Measurements from ENCODE around the gene BCL2L1.
"Not testable (repeated sequence)": the region's sequence is repeated elsewhere in the genome, so short reads cannot be mapped to it uniquely, and the experiment has no call there.

The BCL2L1 gene

DNA sequence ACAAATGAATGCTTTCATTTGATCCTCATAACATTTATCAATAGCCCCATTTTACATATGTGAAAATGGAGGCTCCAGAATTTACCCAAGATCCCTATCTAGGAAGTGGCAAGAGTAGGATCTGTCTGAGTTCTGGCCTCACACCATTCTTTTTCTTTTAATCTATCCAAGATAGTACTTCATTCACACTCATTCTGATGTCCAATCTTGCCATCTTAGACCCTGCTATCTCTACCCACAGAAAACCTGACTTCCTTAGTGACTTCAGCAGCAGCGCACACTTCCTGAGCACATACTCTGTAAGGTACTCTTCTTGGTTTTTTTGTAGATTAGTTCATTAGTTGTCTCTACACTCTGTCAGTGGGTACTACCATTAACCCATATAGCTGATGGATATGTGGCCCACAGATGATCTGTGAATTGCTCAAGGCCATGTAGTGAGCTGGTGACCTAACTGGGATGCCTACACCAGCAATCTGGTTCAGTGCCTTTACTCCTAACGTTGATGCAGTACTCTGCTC lies 48.7 kb downstream of the BCL2L1 start:
- no peak for DNase-seq

DNA sequence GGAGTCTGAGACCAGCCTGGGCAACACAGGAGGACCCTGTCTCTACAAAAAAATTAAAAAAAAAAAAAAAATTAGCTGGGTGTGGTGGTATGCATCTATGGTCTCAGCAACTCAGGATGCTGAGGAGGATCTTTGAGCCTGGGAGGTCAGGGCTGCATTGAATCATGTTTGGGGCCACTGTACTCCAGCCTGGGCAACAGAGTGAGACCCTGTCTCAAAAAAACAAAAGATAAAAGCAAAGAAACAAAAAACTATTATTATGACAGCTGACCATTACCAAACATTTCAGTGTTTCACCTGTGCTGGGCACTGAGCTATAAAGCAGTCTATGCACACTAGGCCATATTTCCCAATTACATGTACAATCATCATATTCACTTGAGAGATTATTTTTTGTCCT lies 49.2 kb downstream of the BCL2L1 start:
- DNase-seq: no peak

DNA sequence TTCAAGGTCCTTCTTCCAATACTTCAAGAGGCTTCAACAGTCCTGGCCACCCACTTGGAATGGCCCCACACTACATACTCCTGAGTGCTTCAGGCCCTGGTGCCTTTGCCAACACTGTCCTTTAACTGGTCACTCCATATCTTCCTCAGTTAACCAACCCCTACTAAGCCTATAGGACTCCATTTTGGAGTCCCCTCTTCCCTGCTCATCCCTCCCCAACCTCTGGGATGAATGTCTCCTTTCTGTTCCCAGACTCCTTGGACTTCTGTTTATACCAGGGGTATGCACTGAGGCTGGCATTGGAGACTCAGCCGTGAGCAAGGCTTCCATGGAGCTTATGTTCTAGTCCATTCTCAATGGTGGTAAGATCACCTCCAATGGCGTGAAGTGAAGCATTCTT lies 51.3 kb downstream of the BCL2L1 start:
- no peak for DNase-seq

DNA sequence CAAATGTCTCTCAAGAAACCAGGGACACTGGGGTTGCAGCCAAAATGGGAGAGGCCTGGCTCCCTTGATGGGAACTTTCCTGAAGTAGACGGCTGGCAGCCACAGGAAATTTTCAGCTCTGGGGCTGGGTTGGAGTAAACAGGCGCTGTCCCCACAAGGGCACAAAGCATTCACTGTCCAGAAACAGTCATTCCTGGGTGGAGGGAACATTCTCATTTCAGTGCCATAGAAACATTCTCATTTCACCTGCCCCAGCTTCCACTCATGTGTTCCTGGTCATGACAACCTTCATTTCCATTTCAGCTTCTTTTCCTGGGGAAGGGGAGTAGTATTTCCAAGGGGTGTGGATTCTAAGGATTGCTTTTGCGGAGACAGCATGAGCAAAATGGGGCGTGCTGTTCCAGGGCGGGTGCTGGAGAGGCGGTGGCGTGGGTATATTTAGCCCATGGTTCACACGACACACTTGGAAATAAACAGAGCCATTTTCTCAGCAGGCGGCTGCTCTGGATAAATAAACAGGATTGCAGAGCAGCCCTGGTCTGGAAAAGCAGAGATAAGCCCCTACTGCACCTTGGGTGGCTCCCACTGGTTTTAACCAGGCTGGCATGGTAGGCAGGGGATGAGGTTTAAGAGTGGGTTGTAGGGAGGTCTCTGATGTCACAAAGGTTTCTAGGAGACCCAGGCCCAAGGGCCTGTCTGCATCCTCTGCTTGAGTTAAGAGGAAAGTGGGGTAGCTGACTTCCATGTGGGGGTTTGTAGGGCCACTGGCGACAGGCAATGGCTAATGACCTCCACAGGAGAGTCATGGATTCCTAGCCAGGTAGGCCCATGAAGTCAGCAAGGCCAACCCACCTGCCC lies 52.1 kb downstream of the BCL2L1 start:
- no peak for DNase-seq

DNA sequence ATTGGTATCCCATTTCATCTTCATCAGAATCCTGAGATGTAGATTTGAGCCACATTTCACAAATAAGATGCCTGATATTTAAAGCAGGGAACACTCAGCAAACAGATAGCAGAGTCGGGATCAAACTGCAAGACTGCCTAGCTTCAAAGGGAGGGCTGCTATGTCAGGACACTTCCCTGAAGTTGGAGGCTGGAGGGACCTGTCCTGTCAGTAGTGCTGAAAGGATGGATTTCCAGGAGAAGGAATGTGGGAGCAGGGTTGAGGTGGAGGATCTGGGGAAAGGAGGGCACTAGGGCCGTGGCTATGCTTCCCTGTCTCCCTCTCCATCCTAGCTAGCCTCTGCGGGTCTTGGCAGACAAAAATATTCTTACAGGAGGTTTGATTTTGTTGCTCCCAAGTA lies 52.8 kb downstream of the BCL2L1 start:
- no peak for DNase-seq

DNA sequence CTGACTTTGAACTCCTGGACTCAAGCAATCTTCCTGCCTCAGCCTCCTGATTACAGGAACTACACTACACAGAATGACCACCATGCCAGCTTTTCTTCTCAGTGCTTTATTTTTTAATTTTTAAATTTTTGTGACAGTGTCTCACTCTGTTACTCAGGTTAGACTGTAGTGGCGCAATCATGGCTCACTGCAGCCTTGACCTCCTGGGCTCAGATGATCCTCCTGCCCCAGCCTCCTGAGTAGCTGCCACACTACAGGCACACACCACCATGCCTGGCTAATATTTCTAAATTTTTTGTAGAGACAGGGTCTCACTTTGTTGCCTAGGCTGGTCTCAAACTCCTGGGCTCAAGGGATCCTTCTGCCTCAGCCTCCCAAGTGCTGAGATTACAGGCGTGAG lies 53.7 kb downstream of the BCL2L1 start:
- not testable (repeated sequence) for DNase-seq

DNA sequence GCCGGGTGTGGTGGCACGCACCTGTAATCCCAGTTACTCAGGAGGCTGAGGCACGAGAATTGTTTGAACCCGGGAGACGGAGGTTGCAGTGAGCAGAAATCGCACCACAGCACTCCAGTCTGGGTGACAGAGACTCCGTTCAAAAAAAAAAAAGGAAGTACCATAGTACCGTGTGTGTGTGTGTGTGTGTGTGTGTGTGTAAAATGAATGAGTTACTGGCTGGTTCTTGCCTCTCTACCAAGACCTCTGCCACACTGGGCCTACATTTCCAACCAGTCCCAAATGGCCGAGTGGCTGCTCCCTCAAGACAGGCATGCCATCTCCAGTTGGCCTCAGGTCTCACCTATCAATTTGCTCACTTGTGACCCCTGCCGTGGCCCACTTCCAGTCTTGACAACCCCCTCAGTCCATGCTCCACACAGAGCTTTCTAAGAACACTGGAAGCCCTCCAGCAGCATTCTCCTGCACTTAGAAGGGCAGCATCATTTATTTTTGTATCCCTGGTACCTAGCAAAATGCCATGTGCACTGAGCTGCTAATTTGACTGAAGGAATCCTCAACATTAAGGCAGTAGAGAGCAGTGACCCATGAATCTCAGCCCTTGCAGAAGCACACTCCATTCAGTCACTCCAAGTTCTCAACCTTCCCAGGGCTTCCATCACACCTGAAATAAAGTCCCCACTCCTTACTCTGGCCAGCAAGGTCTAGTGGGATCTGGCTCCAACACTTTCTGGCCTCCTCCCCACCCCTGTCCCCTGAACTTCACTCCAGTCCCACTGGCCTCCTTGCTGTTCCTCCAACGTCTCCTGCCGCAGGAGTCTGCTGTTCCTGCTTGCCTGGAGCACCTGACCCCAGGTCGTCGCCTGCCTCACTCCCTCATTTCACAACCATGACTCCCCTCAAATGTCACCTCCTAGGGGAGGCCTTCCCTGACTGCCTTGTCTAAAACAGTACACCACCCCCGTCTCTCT lies 55.1 kb downstream of the BCL2L1 start:
- DNase-seq: no peak

DNA sequence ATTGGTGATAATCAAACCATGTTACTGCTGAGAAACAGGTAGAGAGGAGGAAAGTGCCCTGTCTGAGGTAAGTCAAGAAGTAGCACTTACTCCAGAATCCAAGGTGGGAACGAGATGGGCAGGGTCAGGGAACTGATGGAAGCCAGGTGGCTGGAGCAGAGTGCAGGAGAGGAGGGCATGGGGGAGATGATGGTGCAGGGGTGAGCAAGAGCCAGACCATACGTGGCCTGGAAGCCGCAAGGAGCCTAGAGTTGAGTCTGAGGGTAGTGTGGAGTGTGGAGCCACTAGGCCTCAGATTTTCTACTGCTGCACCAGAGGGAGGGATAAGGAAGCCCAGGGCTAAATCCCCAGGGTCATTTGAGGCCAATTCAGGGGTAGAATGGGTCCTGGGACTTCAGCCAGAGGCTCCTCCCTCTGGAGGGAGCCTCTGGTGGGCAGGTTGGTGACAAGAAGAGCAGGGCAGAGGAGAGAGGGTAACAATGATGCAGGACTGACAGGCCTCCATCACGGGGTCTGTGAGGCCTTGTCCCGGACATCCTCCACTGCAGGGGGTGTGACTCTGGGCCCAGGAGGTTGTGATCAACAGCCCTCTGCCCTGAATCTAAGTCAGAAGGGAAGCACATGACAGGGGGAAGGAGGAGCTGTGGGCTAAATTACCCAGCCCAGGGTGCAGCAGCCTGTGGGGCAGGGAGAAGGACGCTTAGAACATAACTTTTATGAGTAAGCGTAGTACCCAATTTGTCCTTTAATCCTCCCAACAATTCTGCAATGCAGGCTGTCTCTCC lies 56.2 kb downstream of the BCL2L1 start:
- DNase-seq: no peak

DNA sequence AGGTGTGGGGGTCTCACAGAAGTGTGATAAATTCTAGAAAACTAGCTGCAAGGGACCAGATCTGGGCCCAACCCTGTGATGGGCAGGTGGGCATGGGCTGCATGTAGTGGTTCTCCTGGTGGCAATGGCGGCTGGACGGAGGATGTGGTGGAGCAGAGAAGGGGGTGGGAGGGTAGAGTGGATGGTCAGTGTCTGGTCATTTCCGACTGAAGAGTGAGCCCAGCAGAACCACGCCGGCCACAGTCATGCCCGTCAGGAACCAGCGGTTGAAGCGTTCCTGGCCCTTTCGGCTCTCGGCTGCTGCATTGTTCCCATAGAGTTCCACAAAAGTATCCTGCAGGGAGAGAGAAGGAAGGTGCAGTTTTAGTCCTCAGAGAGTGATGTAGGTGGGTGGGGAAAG lies 56.9 kb downstream of the BCL2L1 start:
- no peak for DNase-seq

DNA sequence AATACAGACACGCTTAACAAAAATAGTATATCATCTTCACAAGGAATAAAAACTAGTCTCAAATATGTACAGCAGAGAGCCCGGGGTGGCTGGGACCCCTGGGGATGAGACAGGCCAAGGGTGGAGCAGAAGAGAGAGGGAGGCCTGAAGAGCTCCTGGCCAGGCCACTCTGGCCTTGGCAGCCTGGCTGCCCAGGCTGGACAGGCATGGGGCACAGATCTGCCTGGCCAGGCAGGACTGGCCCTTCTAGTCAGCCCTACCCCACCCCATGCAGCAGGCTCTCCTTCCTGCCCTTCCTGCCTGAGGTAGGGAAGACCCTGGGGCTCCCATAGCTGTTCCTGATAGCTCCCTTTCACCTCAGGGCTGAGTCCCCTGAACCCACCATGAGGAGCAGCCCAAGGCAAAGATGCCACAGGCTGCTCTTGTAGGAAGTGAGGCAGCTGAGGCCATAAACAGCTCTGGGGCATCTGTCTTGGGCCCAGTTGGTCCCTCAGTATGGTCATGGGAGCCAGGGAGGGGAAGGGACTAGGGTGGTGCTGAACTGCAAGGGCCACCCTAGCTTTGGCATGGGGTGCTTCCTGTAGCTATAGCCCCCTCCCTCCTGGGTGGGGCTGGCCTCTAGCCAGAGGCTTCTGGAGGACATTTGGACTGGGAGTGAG lies 57.8 kb downstream of the BCL2L1 start:
- DNase-seq: no peak

DNA sequence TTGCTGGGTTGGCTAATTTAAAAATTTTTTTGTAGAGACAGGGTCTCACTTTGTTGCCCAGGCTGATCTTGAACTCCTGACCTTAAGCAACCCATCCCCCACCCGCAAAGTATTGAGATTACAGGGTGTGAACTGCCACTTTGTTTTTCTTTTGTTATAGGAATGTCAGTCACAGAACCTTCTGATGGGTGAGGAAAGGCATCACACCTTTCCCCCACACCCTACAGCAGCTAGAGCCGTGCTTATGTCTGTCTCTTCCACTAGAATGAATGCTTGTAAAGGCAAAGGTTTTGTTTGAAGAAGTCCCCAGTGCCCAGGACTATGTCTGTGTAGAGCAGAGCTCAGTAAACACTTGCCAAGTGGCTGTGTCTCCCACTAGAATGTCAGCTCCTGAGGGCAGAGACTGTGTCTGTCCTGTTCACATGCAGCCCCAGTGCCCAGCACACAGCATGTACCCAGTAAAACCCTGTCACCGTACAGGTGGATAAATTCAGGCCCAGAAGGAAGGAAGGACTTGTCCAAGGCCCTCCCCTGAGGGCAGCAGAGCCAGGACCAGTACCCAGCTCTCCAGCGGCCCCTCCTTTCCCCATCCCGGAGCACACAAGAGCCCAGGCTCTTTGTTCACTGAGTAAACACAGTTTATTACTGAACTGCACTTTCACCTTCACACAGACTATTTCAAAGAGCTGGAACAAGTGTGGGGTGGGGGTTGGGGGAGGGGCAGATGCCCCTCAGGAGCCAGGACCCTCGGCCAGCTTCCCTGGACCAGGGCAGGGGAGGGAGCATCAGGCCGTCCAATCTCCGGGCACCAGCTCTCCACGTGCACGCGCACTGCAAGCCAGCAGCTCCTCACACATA lies 58.6 kb downstream of the BCL2L1 start:
- DNase-seq: no peak

DNA sequence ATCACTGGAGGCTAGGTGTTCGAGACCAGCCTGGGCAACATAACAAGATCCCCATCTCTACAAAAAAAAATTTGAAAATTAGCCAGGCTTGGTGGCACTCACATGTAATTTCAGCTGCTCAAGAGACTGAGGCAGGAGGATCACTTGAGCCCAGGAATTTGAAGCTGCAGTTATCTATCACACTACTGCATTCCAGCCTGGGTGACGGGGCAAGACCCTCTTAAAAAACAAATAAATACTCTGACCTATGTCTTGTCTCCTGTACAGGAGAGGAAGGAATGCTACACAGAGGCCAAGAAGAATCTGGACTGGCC lies 59.2 kb downstream of the BCL2L1 start:
- DNase-seq: no peak

DNA sequence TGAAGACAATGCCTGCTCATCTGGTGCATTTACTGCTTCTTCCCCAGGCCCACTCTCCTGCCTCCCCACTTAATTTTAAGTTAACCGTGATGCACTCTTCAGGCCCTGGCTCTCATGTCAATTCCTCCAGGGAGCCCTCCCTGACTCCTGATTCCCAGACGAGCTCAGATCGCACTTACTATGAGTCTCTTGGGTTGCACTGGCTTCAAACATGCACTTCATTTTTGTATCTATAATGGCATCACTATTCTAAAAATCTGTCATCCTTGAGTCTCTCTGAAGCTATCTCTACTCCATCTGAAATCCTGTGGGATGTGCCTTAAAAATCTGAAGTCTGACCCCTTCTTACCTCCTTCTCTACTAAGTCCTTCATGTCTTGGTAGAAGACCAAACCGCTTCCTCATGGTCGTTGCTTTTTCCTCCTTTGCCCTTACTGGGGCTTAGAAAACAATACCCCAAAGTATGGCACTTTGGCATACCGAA lies 60.3 kb downstream of the BCL2L1 start:
- DNase-seq: no peak

DNA sequence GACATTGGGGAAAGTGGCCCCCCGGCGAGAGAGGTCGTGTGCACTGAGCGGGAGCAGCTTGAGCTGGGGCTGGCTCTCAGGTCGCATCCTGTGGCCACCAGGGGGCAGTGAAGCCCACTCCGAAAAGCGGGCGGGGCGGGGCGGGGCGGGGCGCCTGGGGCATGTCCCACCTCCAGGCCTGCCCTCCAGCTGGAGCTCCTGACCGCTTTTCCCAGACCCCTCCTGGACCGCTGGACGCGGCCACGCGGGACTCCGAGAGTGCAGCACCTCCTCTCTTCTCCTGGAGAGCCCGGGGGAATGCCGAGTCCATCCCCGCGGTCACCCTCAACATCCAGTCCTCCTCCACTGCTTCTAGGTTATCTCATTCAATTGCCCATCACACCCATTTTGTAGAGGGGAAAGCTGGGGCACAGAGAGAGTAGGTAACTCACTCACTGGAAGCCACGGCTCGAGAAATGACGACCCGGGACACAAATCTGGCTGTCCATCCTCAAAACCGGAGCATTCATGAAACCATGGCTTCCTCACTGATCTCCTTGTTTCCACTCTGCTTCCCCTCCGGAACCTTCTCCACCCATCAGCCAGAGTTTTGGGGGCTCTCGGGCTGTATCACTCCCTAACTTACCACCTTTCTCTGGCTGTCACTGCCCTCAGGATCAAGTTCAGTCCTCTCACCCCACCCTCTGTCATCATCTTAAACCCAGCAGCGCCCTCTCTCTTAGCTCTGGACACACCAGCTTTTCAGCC lies 60.9 kb downstream of the BCL2L1 start:
- peak; percentile 79 for DNase-seq

DNA sequence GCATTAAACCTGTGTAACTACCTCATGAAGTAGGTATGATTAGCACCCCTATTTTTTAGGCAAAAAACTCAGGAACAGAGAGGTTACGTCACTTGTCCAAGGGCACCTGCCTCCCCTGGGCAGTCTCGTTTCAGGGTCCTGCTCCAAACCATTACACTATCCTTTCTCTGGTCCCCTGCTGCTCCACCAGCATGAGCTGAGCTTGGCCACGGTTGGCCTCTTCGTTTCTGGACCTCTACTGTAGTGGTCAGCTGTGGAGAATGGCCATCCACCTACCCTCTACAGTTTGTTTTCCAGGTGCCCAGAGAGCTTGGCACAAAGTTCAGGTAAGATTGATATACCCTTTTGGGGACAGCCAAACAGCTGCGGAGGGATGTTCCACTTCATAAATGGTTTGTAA lies 68.1 kb downstream of the BCL2L1 start:
- DNase-seq: no peak

DNA sequence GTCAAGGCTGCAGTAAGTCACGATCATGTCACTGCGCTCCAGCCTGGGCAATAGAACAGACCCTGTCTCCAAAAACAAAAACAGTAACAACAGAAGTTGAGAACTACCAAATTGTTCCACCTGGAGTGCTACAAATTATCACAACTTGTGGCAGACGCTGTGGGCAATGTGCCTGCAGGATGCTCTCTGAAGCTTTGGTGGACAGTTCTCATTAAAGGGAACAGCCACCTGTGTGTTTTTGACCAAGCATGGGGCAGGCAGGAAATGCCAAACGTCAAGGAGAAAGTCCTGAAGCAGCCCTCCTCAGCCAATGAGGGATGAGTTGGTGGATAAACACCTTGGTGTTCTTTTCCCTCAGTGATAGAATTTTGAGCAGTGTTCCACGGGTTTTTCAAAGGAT lies 69.1 kb downstream of the BCL2L1 start:
- no peak for DNase-seq

DNA sequence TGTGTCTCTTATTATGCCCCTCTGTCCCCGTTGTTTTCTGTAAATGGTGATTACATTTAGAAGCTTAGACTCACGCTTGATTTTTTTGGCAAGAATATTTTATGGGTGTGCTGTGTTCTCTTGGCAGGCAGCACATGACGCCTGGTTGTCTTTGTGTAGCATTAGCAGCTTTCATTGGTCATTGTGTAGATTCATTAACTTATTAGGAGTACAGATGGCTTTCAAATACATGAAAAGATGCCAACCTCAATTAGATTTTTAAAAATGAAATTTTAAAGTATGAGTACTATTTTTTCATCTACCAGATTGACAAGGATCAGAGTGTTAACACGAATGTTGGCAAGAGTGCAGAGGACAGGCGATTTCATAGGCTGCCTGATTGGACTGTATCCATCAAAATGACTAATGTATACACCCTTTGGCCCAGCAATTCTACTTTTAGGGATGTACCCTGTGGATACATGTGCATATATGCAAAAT lies 69.7 kb downstream of the BCL2L1 start:
- DNase-seq: no peak

DNA sequence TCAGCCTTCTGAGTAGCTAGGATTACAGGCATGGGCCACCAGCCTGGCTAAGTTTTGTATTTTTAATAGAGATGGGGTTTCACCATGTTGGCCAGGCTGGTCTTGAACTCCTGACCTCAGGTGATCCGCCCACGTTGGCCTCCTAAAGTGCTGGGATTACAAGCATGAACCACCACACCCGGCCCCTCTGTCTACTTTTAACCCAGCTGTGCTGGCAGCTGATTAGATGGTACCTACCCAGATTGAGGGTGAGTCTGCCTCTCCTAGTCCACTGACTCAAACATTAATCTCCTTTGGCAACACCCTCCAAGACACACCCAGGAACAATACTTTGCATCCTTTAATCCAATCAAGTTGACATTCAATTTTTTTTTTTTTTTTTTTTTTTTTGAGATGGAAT lies 74.6 kb downstream of the BCL2L1 start:
- not testable (repeated sequence) for DNase-seq

DNA sequence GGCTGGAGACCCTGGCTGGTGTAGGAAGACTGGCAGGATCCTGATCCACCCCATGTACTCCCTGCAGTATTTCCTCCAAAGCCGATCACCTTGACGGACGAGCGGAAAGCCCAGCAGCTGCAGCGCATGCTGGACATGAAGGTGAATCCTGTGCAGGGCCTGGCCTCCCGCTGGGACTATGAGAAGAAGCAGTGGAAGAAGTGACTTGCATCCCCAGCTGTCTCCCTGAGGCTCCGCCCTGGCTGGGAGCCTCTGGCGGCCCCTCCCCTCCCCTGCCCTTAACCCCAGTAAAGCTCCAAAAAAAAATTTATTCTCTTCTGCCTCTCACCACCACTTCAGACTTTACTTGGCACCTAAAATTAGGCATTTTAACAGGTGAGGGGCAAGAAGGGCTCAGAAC lies 78.0 kb downstream of the BCL2L1 start:
- DNase-seq: no peak

DNA sequence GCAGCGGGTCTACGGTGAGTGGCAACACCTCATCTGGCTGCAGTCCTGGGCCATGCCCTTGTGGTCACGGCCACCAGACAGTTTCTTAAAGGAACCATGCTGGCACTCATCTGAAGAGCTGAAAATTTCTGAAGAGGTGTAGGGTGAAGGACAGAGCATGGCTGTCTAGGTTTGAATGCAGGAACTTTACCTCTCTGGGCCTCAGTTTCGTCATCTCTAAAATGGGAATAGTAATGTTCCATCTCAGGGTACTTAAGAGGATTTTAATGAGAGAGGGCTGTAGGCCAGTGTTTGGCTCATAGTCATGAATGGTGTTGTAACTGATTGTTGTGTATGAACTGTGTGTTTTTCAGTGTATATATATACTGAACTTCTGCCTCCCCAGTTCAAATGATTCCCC lies 79.1 kb downstream of the BCL2L1 start:
- DNase-seq: no peak
